HG02970 (cell line): Measurements from ENCODE around the gene CALML4.
"Not testable (repeated sequence)": the region's sequence is repeated elsewhere in the genome, so short reads cannot be mapped to it uniquely, and the experiment has no call there.

Experiments
- ATAC-seq: cut with Tn5 transposase; IDR thresholded peaks from one replicate; pipeline ENCODE4 v1.9.1; 2021; ENCODE audit warnings: mild to moderate bottlenecking, moderate library complexity, moderate number of reproducible peaks; ENCODE audit not compliant: unreplicated experiment, low FRiP score

CALML4 gene

GRCh38 chr15:68209272-68209671 lies 4.1 kb upstream of the CALML4 start:
- ATAC-seq: no peak

- no peak for ATAC-seq
Observed at GRCh38 chr15:68208636-68209240, 3.6 kb upstream of the CALML4 start.

DNA sequence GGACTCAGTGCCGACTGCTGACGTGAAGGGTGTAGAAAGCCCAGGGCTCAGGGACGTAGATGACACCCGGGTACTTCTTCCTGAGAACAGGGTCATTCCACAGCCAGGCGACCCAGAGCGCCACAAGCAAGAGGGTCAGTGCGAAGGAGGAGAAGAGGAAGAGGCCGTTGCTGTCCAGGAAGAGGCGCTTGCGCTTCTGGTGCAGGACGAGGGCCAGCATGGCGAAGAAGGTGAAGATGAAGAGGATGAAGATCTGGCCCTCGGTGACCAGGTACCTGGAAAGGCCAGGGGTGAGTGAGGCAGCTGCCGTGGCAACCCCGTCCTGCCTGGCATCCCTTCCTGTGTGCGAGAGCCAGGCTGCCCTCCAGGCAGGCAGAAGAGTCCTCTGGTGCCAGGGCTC lies 3.0 kb upstream of the CALML4 start:
- ATAC-seq: no peak

DNA sequence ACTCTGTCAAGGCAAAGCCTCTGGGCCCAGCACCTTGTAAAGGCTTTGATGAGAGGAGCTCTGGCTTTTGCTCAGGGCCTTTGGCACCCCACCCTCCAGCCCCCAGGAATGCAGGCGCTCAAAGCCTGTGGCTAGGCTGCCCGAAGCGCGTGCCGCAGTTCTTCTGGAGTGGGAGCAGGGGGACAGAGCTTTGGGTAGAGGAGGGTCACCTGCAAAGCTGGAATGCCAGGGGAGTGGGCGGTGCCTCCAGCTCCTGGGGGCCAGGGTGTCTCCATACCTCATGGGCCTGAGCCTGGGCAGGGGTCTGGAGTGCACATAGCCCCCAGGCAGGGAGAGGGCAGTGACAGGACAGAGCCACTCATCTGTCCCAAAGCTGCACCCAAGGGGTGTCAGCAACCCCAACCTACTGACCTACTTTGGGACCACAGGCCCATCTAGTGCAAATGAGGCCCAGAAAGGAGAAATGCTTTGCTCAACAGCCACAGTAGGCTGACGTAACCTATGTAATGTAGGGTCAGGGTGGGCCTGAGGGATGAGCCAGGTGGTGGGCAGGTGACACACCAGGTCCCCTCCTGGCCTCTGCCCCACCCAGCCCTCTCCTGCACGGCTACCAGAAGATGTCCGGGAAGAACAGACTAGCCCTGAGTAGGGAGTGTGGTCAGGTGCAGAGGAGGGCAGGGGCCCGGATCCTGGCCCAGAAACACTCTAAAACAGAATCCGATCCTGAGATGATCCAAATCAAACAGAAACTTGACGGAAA lies 2.2 kb upstream of the CALML4 start:
- no peak for ATAC-seq

DNA sequence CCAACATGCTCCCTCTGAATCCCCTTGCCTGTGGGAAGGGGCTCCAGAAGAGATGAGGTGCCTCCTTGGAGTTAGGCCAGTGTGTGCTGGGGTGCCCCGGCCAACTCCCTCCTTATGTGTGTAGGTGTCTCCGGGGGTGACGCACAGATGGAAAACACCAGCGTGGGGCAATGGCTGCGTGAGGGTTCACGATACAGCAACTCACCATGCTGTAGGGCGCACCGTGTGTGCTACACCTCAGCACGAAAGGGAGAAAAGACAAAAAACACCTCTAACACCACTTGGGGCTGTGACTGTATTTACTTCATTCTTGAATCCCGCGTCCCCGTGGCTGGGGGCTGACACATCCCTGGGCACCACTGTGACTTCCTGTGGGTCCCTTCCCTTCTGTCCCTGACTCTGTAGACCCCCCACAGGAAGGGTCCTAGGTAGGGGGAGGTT lies 1.6 kb upstream of the CALML4 start:
- ATAC-seq: no peak

- ATAC-seq: no peak
Observed at GRCh38 chr15:68205954-68206539, 915 bp upstream of the CALML4 start.

- ATAC-seq: no peak
Observed at GRCh38 chr15:68205558-68205944, 419 bp upstream of the CALML4 start.

DNA sequence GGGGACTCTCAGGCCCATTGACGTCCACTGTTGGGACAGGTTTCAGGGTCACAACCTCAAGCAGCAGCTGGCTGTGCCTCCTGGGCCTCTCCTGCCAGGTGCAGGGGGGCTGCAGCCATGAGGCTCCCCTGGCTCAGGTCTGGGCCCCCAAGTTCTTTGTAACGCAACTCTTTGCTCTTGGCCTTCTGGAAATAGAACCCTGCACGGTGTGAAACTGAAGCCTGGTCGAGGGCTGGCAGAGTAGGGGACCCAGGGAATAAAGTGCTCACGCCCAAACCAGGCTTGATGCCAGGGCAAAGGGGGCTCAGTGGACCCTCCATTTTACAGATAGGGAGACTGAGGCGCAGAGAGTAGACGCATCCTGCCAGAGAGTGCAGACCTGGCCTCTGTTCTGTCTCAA lies 771 bp downstream of the CALML4 start:
- ATAC-seq: no peak

DNA sequence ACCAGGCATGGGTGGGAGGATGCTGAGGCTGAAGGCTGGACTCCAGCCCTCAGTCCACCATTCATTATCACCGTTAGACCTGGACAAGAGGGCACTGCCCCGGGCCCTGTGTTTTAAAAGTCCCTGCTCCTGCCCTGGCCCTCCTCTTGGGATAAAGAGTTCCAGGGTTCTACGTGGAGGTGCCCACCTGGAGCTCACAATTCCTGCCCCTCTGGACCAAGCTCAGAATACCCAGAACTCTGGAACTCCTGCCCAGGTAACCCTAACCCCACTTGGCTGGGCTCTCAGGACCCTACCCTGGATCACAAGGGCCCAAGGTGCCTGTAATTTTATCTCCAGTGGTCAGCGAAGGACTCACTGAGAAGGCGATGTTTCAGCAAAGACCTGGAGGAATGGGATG lies 1.2 kb downstream of the CALML4 start:
- no peak for ATAC-seq

DNA sequence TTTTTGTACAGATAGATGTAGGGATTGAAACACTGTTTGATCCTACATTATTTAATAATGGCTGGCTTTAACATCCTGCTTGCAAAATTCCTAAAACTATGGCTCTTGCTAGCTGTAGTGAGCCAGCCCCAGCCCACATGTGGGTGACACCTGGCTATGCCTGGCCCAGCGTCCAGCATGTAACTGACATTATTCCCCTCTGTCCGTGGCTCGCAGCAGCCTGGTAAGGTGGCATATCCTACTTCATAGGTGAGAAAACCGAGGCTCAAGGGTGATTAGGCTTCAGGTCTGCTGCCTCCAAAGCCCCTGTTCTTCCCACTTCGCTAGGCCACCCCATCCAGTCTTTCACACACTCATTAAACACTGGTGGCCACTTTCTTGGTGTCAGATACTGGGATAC lies 1.6 kb downstream of the CALML4 start:
- ATAC-seq: no peak

GRCh38 chr15:68202994-68203393 lies 2.1 kb downstream of the CALML4 start:
- not testable (repeated sequence) for ATAC-seq

DNA sequence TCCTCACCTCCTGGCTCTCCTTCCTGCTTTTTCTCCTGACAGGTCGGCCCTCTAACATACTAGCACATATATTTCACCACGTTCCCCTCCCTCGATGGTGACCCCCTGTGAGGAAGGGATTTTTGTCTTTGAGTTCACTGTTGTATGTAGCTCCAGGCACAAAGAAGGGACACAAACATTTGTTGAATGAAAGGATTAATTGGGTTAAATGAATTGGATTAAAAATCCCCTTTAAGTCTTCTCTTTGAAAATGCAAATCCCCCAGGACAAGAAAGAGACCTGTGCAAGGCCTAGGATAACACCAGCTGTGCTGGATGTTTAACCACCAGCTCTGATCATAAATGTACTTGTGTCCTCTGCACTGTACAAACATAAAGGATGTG lies 3.3 kb downstream of the CALML4 start:
- no peak for ATAC-seq

- no peak for ATAC-seq
Observed at GRCh38 chr15:68201153-68201878, 3.8 kb downstream of the CALML4 start.

- no peak for ATAC-seq
Observed at GRCh38 chr15:68200016-68200861, 4.9 kb downstream of the CALML4 start.

DNA sequence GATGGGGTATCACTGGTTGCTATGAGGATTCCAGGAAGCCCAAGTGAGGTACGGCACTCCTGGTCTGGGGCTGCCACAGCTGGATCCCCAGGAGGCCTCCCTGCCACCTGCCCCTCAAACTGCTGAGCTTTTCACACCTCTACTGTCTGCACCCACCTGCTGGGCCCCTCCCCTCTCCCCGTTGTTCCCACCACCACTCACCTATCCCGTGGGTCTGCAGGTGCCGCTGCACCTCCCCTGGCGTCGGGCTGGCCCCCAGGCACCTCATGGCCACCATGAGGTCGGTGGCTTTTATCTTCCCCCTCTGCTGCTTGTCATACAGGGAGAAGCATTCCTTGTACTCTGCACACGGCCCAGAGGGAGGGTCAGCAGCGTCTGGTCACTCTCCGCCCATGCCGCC lies 5.8 kb downstream of the CALML4 start:
- no peak for ATAC-seq

DNA sequence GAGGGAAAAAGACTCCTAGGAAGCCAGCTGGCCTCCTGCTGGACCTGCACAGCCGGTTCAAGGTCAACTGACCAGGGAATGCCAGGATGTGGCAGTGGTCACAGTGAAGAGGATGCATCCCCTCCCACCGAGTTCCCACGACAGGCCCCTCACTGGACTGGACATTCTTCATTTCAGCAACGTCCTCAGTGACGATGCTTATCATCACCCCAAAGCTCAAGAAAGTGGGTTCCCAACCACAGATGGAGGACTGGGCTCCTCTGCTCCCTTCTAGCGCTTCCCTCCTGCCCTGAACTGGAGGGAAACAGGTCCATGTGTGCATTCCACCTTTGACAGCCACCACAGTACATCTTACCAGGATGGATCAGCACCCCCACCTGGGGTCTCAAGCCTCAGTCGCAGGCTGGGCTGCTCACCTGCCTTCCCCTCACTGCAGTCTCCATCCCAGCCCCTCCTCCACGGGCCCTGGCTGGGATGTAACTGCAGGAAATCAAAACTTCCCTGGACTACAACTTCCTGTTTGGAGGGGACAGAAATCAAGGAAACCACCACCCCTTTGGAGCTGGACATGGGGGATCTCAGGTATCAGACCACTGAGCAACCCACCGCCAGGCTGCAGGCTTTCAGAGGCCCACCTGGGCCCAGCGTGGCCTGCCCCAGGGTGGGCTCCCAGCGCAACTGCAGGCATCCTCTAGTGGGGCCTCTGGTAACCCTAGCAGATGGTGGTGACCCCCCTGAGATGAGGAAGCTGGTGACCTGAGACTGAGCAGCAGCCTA lies 7.3 kb downstream of the CALML4 start:
- ATAC-seq: no peak

- ATAC-seq: no peak
Observed at GRCh38 chr15:68197170-68197492, 8.0 kb downstream of the CALML4 start.

GRCh38 chr15:68196445-68197169 lies 8.5 kb downstream of the CALML4 start:
- ATAC-seq: no peak
